Keratinocyte (primary cell): ENCODE results near the gene NIPBL.

ENCODE experiments used
- EZH2 ChIP-seq: IDR thresholded peaks from one replicate; pipeline ENCODE4 v1.6.1; 2012; ENCODE audit warnings: inconsistent platforms, mild to moderate bottlenecking, low read length, moderate library complexity
- TF ChIP-seq, protein P1 (sequence below), 3 experiments: IDR thresholded peaks in 1 of 3; conservative IDR thresholded peaks in 1 of 3; optimal IDR thresholded peaks in 1 of 3; 2 replicates in 2 of 3; 3 replicates in 1 of 3; pipeline versions ENCODE3 to v1.5.1; 2011; ENCODE audit warnings: low read length in 3 of 3, mild to moderate bottlenecking in 3 of 3, moderate library complexity in 2 of 3, control low read depth in 1 of 3, inconsistent platforms in 1 of 3; ENCODE audit not compliant: insufficient read depth in 2 of 3; ENCODE audit errors: extremely low read depth in 1 of 3

DNA sequence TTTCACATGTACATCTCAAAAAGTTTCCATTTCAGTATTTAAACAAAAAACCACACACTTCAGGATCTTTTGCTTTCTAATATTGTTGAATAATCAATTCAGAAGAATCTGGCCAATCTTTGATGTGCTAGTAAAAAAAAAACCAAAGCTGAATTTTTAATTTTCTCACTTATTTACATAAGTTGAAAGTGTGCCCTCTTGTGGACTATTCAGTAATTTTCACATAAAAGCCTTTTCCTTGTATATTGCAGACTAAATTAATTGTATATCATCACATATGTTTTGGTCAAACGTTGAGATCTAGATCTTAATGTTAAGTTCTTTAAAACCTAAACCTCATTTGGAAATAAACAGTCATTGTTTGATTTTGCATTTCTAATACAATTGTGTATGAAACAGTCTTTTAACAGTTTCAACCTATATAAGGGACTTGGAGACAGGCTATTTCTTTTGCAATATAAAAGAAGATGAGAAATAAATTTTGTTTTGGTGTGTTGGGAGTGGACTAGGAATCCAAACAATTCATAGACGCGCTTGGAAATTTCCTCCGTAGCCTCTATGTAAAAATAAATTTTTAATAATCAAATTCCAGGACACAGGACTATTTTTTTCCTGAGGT lies 68.1 kb downstream of the NIPBL start:
- TF ChIP-seq, protein P1, sequence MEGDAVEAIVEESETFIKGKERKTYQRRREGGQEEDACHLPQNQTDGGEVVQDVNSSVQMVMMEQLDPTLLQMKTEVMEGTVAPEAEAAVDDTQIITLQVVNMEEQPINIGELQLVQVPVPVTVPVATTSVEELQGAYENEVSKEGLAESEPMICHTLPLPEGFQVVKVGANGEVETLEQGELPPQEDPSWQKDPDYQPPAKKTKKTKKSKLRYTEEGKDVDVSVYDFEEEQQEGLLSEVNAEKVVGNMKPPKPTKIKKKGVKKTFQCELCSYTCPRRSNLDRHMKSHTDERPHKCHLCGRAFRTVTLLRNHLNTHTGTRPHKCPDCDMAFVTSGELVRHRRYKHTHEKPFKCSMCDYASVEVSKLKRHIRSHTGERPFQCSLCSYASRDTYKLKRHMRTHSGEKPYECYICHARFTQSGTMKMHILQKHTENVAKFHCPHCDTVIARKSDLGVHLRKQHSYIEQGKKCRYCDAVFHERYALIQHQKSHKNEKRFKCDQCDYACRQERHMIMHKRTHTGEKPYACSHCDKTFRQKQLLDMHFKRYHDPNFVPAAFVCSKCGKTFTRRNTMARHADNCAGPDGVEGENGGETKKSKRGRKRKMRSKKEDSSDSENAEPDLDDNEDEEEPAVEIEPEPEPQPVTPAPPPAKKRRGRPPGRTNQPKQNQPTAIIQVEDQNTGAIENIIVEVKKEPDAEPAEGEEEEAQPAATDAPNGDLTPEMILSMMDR (optimal IDR thresholded peaks at IDR 0.05 in 1 of 3, IDR thresholded peaks at IDR 0.05 in 1 of 3, conservative IDR thresholded peaks at IDR 0.05 in 1 of 3; ENCODE audit: extremely low read depth in 1 of 3, insufficient read depth in 2 of 3, low read length in 3 of 3): peak in 2 of 3 experiments; percentile 16 to 31
- no peak for TF ChIP-seq EZH2
